SK-N-SH (cell line): Measurements from ENCODE around the gene SLC26A11. TPM values are rescaled to one million over a fixed set of nuclear protein-coding genes. Genes with fewer than 3 reads are reported as not detected.

Source experiments
- CTCF ChIA-PET: fragments of 300-600, 350-600 bp; formaldehyde crosslinking; extraction: SDS; loops from one replicate; lab custom pipeline; 2021; lab: Yijun Ruan, JAX
- POLR2A ChIA-PET: fragments of 350-600 bp; sonication (Branson Sonifier 250); formaldehyde crosslinking; extraction: SDS; loops from one replicate; lab custom pipeline; 2020; ENCODE audit warnings: antibody characterized with exemption, inconsistent platforms; lab: Yijun Ruan, JAX
- DNase-seq: peaks from one replicate; pipeline ENCODE4 v3.0.0; 2012
- H2AFZ ChIP-seq: fragments of 200-600 bp; sonication (generic); 2 replicates; pipeline ENCODE4 v1.8.1; 2016; ENCODE audit warnings: antibody characterized with exemption, mild to moderate bottlenecking, low read depth
- H3F3A ChIP-seq: fragments of 200-600 bp; sonication (generic); replicated peaks from 2 replicates; pipeline ENCODE3; 2016; ENCODE audit warnings: antibody characterized with exemption, mild to moderate bottlenecking; ENCODE audit not compliant: insufficient read depth
- H3K27ac ChIP-seq, 2 experiments: fragments of 200-500 bp in 1 of 2; fragments of 200-600 bp in 1 of 2; sonication (Bioruptor generic) in 1 of 2; sonication (generic), shearing (Covaris generic) in 1 of 2; 2 replicates each; pipeline versions ENCODE4 v1.5.1 to v1.6.1; 2014 to 2016; ENCODE audit warnings: low read depth in 2 of 2, inconsistent platforms in 1 of 2, low read length in 1 of 2, mild to moderate bottlenecking in 1 of 2, mixed read lengths in 1 of 2
- H3K27me3 ChIP-seq: fragments of 200-600 bp; sonication (generic), shearing (Covaris generic); 2 replicates; pipeline ENCODE4 v1.6.1; 2016; ENCODE audit warnings: mixed run types; ENCODE audit not compliant: insufficient read depth
- H3K36me3 ChIP-seq, 2 experiments: fragments of 200-500 bp in 1 of 2; fragments of 200-600 bp in 1 of 2; sonication (Bioruptor generic) in 1 of 2; sonication (generic) in 1 of 2; replicated peaks in 1 of 2; 2 replicates each; pipeline versions ENCODE3 to v1.5.1; 2014 to 2016; ENCODE audit warnings: low read length in 1 of 2, mild to moderate bottlenecking in 1 of 2; ENCODE audit not compliant: insufficient read depth in 2 of 2, control insufficient read depth in 1 of 2
- H3K4me1 ChIP-seq, 2 experiments: fragments of 200-500 bp in 1 of 2; fragments of 200-600 bp in 1 of 2; sonication (Bioruptor generic) in 1 of 2; sonication (generic), shearing (Covaris generic) in 1 of 2; 2 replicates each; pipeline versions ENCODE4 v1.5.1 to v1.6.1; 2014 to 2016; ENCODE audit warnings: low read depth in 1 of 2, low read length in 1 of 2, mixed run types in 1 of 2; ENCODE audit not compliant: insufficient read depth in 2 of 2, control insufficient read depth in 1 of 2
- H3K4me2 ChIP-seq: fragments of 200-600 bp; sonication (generic), shearing (Covaris generic); 2 replicates; pipeline ENCODE4 v1.6.1; 2017; ENCODE audit warnings: mixed run types
- H3K4me3 ChIP-seq, 2 experiments: fragments of 200-500 bp in 1 of 2; fragments of 200-600 bp in 1 of 2; sonication (Bioruptor generic) in 1 of 2; sonication (generic), shearing (Covaris generic) in 1 of 2; 2 replicates each; pipeline versions ENCODE4 v1.5.1 to v1.8.1; 2014 to 2016; ENCODE audit warnings: low read depth in 2 of 2, inconsistent platforms in 1 of 2, low read length in 1 of 2, mild to moderate bottlenecking in 1 of 2, mixed read lengths in 1 of 2, moderate library complexity in 1 of 2
- H3K79me2 ChIP-seq: fragments of 200-600 bp; sonication (generic); 2 replicates; pipeline ENCODE4 v1.8.1; 2017; ENCODE audit warnings: mild to moderate bottlenecking; ENCODE audit not compliant: insufficient read depth
- H3K9ac ChIP-seq: fragments of 200-600 bp; sonication (generic); 2 replicates; pipeline ENCODE4 v1.6.1; 2017; ENCODE audit warnings: mixed run types
- H3K9me2 ChIP-seq: fragments of 200-600 bp; sonication (generic); 2 replicates; pipeline ENCODE4 v1.6.1; 2017; ENCODE audit warnings: mixed run types
- H3K9me3 ChIP-seq: fragments of 200-600 bp; sonication (generic); 2 replicates; pipeline ENCODE4 v1.6.1; 2017; ENCODE audit warnings: mixed run types, mild to moderate bottlenecking, moderate library complexity
- H4K20me1 ChIP-seq: fragments of 200-600 bp; sonication (generic); 2 replicates; pipeline ENCODE4 v1.6.1; 2017; ENCODE audit warnings: mild to moderate bottlenecking, mixed run types; ENCODE audit not compliant: insufficient read depth
- FOSL2 ChIP-seq: IDR thresholded peaks from 2 replicates; pipeline ENCODE4 v1.4.0; 2012; ENCODE audit warnings: low read depth, mild to moderate bottlenecking, moderate library complexity, borderline replicate concordance
- FOXJ3 ChIP-seq: sonication (generic); formaldehyde crosslinking; IDR thresholded peaks from 2 replicates; pipeline ENCODE4 v1.5.1; 2020; ENCODE audit warnings: mild to moderate bottlenecking, missing genetic modification reagents
- GABPA ChIP-seq: IDR thresholded peaks from 2 replicates; pipeline ENCODE4 v1.4.0; 2012; ENCODE audit warnings: low read depth, mild to moderate bottlenecking
- GATA2 ChIP-seq: sonication (generic); formaldehyde crosslinking; IDR thresholded peaks from 2 replicates; pipeline ENCODE4 v1.5.0; 2020; ENCODE audit warnings: mild to moderate bottlenecking, missing genetic modification reagents
- MXI1 ChIP-seq: IDR thresholded peaks from 2 replicates; pipeline ENCODE4 v1.6.1; 2012; ENCODE audit warnings: mild to moderate bottlenecking, low read depth, low read length, improper control_type of control experiment
- POLR2AphosphoS5 ChIP-seq: IDR thresholded peaks from 2 replicates; pipeline ENCODE4 v1.6.1; 2012; ENCODE audit warnings: low read depth, low read length
- RAD21 ChIP-seq: IDR thresholded peaks from 2 replicates; pipeline ENCODE4 v1.6.1; 2012; ENCODE audit warnings: mild to moderate bottlenecking, low read length
- RFX5 ChIP-seq: IDR thresholded peaks from 2 replicates; pipeline ENCODE4 v1.6.1; 2012; ENCODE audit warnings: mild to moderate bottlenecking, improper control_type of control experiment, low read length
- TCF12 ChIP-seq: IDR thresholded peaks from 2 replicates; pipeline ENCODE4 v1.4.0; 2012
- YY1 ChIP-seq: IDR thresholded peaks from 2 replicates; pipeline ENCODE4 v1.4.0; 2012; ENCODE audit warnings: low read depth, mild to moderate bottlenecking
- WGBS: methylation state at CpG from one replicate; pipeline ENCODE4 v1.1.6; 2017; ENCODE audit warnings: low lambda C conversion rate; 5-methylcytosine and 5-hydroxymethylcytosine counted together
- polyA plus RNA-seq, 3 experiments: library from polyadenylated mRNA; depleted of rRNA; stranded (reverse); fragments of >200 nt; gene quantifications; 2 replicates each; pipeline ENCODE4 v1.2.3, GENCODE V29; 2012
- TF ChIP-seq, protein P1 (sequence below): fragments of 200-600 bp; sonication (generic); IDR thresholded peaks from 2 replicates; pipeline ENCODE4 v1.6.1; 2017; ENCODE audit warnings: antibody characterized with exemption, mild to moderate bottlenecking, moderate library complexity
- TF ChIP-seq, protein P2 (sequence below): IDR thresholded peaks from 2 replicates; pipeline ENCODE4 v1.4.0; 2012; ENCODE audit warnings: low read depth
- TF ChIP-seq, protein P3 (sequence below): fragments of 150-350 bp; IDR thresholded peaks from 2 replicates; pipeline ENCODE4 v1.6.1; 2017; ENCODE audit warnings: antibody characterized with exemption, low read length, low read depth, borderline replicate concordance
- TF ChIP-seq, protein P4 (sequence below): fragments of 150-350 bp; IDR thresholded peaks from 2 replicates; pipeline ENCODE4 v1.6.1; 2016; ENCODE audit warnings: mild to moderate bottlenecking, low read depth, low read length

Gene SLC26A11
- polyA plus RNA-seq, 1 of the 3 experiments (the other 2 are of a cell fraction): 35.9 TPM

DNA sequence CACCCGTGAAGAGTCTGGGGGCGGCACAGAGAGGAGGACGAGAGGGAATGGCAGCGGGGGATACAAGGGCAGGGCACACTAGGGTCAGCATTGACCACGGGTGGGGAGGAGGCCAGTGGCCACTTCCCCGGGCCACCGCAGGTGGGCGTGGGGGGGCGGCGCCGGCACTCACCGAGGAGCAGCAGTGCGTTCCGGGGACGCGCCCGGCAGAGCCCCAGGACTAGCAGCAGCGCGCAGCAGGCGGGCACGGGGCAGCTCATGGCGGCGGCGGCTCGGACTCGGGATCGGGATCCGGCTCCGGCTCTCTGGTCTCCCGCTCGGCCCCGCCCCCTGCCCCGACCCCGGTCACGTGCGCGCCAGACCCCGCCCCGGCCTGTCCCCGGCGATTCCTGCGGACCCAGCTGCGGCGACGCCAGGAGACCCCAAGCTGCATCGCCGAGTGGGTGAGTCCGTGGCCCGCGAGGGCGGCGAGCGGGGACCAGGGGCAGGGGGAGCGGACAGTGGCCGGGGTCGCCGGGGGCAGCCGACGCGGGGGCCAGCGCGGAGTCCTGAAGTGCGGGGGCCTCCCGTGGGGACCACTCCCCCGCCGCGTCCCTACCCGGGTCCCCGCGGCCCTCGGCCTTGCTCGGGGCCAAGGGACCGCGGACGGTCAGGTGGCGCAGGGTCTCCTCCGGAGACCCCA is at the start of gene SLC26A11, which contains the start of gene SGSH (continued):
- TF ChIP-seq, protein P1, sequence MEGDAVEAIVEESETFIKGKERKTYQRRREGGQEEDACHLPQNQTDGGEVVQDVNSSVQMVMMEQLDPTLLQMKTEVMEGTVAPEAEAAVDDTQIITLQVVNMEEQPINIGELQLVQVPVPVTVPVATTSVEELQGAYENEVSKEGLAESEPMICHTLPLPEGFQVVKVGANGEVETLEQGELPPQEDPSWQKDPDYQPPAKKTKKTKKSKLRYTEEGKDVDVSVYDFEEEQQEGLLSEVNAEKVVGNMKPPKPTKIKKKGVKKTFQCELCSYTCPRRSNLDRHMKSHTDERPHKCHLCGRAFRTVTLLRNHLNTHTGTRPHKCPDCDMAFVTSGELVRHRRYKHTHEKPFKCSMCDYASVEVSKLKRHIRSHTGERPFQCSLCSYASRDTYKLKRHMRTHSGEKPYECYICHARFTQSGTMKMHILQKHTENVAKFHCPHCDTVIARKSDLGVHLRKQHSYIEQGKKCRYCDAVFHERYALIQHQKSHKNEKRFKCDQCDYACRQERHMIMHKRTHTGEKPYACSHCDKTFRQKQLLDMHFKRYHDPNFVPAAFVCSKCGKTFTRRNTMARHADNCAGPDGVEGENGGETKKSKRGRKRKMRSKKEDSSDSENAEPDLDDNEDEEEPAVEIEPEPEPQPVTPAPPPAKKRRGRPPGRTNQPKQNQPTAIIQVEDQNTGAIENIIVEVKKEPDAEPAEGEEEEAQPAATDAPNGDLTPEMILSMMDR: peak; percentile 23
- no peak for TF ChIP-seq FOSL2
- TF ChIP-seq, protein P2, sequence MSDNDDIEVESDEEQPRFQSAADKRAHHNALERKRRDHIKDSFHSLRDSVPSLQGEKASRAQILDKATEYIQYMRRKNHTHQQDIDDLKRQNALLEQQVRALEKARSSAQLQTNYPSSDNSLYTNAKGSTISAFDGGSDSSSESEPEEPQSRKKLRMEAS: peak; percentile 46; the same call in 1 of the 2 replicates
- TF ChIP-seq, protein P3, sequence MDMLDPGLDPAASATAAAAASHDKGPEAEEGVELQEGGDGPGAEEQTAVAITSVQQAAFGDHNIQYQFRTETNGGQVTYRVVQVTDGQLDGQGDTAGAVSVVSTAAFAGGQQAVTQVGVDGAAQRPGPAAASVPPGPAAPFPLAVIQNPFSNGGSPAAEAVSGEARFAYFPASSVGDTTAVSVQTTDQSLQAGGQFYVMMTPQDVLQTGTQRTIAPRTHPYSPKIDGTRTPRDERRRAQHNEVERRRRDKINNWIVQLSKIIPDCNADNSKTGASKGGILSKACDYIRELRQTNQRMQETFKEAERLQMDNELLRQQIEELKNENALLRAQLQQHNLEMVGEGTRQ: peak; percentile 48
- TF ChIP-seq RFX5: no peak
- TF ChIP-seq GABPA: no peak
- TF ChIP-seq RAD21: no peak
- peak; percentile 49; the same call in 1 of the 2 replicates for TF ChIP-seq YY1

DNA sequence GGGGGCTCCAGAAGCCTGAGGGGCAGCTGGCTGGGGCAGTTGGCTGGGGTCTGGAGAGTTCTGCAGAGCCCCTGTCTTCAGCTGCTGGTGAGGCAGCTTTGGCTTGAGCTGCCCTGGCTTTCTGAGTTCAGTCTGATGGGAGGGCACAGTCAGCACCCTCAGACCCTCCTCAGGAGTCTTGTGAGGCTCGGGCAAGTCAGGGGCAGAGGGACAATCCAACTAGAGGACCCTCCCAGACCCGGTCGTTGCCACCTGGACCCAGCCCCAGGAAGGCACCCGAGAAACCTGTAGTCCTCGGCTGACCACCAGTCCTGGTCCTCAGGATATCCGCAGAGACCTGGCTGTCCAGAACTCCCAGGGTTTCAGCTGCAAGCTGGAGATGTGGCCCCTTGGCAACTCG is 48.5 kb upstream of the SLC26A11 start:
- Histone ChIP-seq H3K4me1 (no peaks in the 10 kb centered on the region), H3K36me3 (no peaks in the 10 kb centered on the region), H3K4me3 (no peak overlapping the region), H3F3A (no peaks in the 10 kb centered on the region), H3K9me3 (no peaks in the 10 kb centered on the region), H3K27ac (no peak overlapping the region), H3K79me2 (no peaks in the 10 kb centered on the region), H2AFZ (no peak overlapping the region), H3K27me3 (peaks cover 4% of the 10 kb centered on the region), H3K4me2 (no peak overlapping the region), H4K20me1 (no peaks in the 10 kb centered on the region), H3K9me2 (no peaks in the 10 kb centered on the region), H3K9ac (no peak overlapping the region)
- TF ChIP-seq POLR2AphosphoS5: no peak
- TF ChIP-seq, protein P4, sequence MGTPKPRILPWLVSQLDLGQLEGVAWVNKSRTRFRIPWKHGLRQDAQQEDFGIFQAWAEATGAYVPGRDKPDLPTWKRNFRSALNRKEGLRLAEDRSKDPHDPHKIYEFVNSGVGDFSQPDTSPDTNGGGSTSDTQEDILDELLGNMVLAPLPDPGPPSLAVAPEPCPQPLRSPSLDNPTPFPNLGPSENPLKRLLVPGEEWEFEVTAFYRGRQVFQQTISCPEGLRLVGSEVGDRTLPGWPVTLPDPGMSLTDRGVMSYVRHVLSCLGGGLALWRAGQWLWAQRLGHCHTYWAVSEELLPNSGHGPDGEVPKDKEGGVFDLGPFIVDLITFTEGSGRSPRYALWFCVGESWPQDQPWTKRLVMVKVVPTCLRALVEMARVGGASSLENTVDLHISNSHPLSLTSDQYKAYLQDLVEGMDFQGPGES: no peak
- TF ChIP-seq, protein P3: no peak
- TF ChIP-seq FOSL2: no peak
- TF ChIP-seq GATA2 (CRISPR knock-in tag): no peak
- TF ChIP-seq, protein P1: no peak
- no peak for TF ChIP-seq MXI1
- TF ChIP-seq FOXJ3 (CRISPR knock-in tag): no peak
- no peak for TF ChIP-seq TCF12
- WGBS: 67% methylated on average over 7 of the region's 7 CpGs
- POLR2A ChIA-PET: interaction anchor here (0.7 kb wide), 1 partner anchor 48 kb away, joined by 3 read pairs; no protein-coding TSS in a partner anchor
- DNase-seq: no peak
- CTCF ChIA-PET: interaction anchor here (1.2 kb wide), 1 partner anchor 24 kb away, joined by 3 read pairs; no protein-coding TSS in a partner anchor
